Psoas muscle (tissue), 8 donors: ENCODE measurements around the gene LCNL1. TPM values are rescaled to one million over a fixed set of nuclear protein-coding genes. Genes with fewer than 3 reads are reported as not detected.

Experiments
- ATAC-seq, 4 donors: fragments of 200-7000 bp; cut with Tn5 transposase; one replicate each; pipeline ENCODE4 v1.9.1; 2020; ENCODE audit warnings: moderate library complexity in 3 of 4, mild to moderate bottlenecking in 2 of 4
- DNase-seq, 2 donors: peaks; one replicate each; pipeline ENCODE4 v3.0.0-alpha.2; 2020
- H3K27ac ChIP-seq: fragments of 200-600 bp; one replicate; pipeline ENCODE4 v1.8.0; 2022
- H3K27me3 ChIP-seq, 3 donors: fragments of 200-600 bp in 1 of 3; one replicate each; pipeline versions ENCODE4 v1.6.1 to v1.8.0; 2013 to 2022; ENCODE audit warnings: low read length in 2 of 3, mild to moderate bottlenecking in 2 of 3, moderate library complexity in 1 of 3; ENCODE audit not compliant: insufficient read depth in 3 of 3
- H3K36me3 ChIP-seq, 2 donors: fragments of 200-600 bp in 1 of 2; one replicate each; pipeline versions ENCODE4 v1.6.1 to v1.8.0; 2013 to 2022; ENCODE audit warnings: low read depth in 1 of 2, mild to moderate bottlenecking in 1 of 2, moderate library complexity in 1 of 2; ENCODE audit not compliant: insufficient read depth in 1 of 2
- H3K4me1 ChIP-seq: fragments of 200-600 bp; one replicate; pipeline ENCODE4 v1.8.0; 2022
- H3K4me3 ChIP-seq: fragments of 200-600 bp; one replicate; pipeline ENCODE4 v1.8.0; 2022; ENCODE audit warnings: mild to moderate bottlenecking
- H3K9me3 ChIP-seq: fragments of 200-600 bp; one replicate; pipeline ENCODE4 v1.8.0; 2022
- WGBS, 3 donors: extraction: QIAGEN DNeasy Blood & Tissue Kit; methylation state at CpG; one replicate each; pipeline versions ENCODE4 v1.1.6 to v1.1.7; 2013; 5-methylcytosine and 5-hydroxymethylcytosine counted together
- intact Hi-C, 2 donors: fragments of 100-400 bp; cut with DNase I; formaldehyde crosslinking; loops; one replicate each; pipeline versions ENCODE4 v1.11.0 to v1.14.2; 2022
- polyA plus RNA-seq, 3 donors: library from polyadenylated mRNA; stranded (reverse); fragments of 200-250 nt; gene quantifications; one replicate each; pipeline ENCODE4 v1.2.3, GENCODE V29; 2013
- total RNA-seq, 4 donors: library from RNA; stranded (reverse); fragmentation: NEBNext Ultra II Directional in 2 of 4; extraction: Animal tissue kit (Norgen Biotek cat#: 25700) in 2 of 4; gene quantifications; one replicate each; pipeline versions ENCODE4 v1.2.1 to v1.2.4, GENCODE V29; 2021 to 2023
- TF ChIP-seq, protein P1 (sequence below): fragments of 200-600 bp; IDR thresholded peaks from one replicate; pipeline ENCODE4 v1.8.0; 2022; ENCODE audit warnings: antibody characterized with exemption
- donor health status: healthy with polysubstance abuse.
- donor health status: DM: no; HTN: no; CAD: no; lungs with moderate emphysema.
- donor health status: Bipolar disorder and iron deficiency.
- donor health status: healthy.
- donor health status: DM: yes; HTN: yes; CAD: no.
- donor health status: DM: no; HTN: no; CAD: no.
- donor health status: DM: no; HTN: no; CAD: no.
- donor health status: DM: yes; HTN: yes; CAD: no.

Gene LCNL1
- total and polyA plus RNA-seq, 7 donors = 0.04 to 0.79 (median 0.14) TPM

DNA sequence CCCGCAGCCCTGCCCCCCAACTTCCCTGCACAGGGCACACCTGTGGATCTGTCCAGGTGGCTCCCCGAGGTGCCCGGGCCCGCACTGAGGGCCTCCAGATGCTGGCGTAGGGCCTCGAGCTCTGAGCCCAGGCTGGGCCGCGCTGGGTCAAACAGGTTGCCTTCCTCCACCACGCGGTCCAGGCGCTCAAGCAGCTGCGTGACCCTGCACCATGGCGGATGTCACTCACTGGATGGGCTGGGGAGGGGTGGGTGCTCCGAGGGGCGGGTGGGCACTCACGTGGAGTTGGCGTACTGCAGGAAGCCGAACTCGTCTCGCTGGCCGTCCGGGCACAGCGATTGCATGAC is 39.8 kb downstream of the LCNL1 start:
- DNase-seq = no peak
- Histone ChIP-seq H3K4me1 (peaks cover 11% of the 10 kb centered on the region), H3K27ac (no peak overlapping the region), H3K27me3 (no peaks in the 10 kb centered on the region), H3K36me3 (peaks cover 0 to 21% of the 10 kb centered on the region in 2 donors), H3K4me3 (no peak overlapping the region), H3K9me3 (no peaks in the 10 kb centered on the region)
- no peak for ATAC-seq
- WGBS, 3 donors = 89 to 94% (median 94%) methylated on average over 23 of the region's 23 CpGs
- intact Hi-C loops = loop anchor here in 1 of 2 donors (10.0 kb wide), 1 partner anchor 178 kb away; the partner anchor contains the start of genes AJM1 and PHPT1
- TF ChIP-seq, protein P1, sequence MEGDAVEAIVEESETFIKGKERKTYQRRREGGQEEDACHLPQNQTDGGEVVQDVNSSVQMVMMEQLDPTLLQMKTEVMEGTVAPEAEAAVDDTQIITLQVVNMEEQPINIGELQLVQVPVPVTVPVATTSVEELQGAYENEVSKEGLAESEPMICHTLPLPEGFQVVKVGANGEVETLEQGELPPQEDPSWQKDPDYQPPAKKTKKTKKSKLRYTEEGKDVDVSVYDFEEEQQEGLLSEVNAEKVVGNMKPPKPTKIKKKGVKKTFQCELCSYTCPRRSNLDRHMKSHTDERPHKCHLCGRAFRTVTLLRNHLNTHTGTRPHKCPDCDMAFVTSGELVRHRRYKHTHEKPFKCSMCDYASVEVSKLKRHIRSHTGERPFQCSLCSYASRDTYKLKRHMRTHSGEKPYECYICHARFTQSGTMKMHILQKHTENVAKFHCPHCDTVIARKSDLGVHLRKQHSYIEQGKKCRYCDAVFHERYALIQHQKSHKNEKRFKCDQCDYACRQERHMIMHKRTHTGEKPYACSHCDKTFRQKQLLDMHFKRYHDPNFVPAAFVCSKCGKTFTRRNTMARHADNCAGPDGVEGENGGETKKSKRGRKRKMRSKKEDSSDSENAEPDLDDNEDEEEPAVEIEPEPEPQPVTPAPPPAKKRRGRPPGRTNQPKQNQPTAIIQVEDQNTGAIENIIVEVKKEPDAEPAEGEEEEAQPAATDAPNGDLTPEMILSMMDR = no peak

DNA sequence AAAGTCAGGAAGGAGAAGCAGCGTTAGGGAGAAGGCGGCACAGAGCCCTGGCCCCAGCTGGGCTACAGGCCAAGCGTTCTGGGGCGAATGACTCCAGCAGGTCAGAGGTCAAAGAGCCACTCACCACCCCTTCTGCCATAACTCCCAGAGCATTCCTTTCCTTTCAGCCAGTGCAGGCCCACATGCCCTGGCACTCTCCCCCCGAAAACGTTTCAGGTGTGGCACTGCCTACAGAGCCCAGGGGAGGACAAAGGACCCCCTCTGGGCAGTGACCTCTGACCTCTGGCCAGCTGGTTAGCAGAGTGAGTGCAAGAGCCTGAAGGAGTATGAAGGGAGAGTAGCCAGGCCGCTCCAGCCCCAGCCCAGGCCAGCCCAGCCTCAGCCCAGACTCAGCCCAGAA is 40.4 kb downstream of the LCNL1 start:
- Histone ChIP-seq H3K27me3 (no peaks in the 10 kb centered on the region), H3K9me3 (no peaks in the 10 kb centered on the region), H3K36me3 (peaks cover 0 to 18% of the 10 kb centered on the region in 2 donors), H3K4me3 (no peak overlapping the region), H3K27ac (no peak overlapping the region), H3K4me1 (peaks cover 11% of the 10 kb centered on the region)
- TF ChIP-seq, protein P1 = no peak
- no peak for ATAC-seq
- no peak for DNase-seq
- intact Hi-C loops = loop anchor here in 1 of 2 donors (10.0 kb wide), 1 partner anchor 178 kb away; the partner anchor contains the start of genes AJM1 and PHPT1
- 79 to 95% (median 87%) methylated on average over 4 to 7 of the region's 7 CpGs for WGBS, 3 donors

DNA sequence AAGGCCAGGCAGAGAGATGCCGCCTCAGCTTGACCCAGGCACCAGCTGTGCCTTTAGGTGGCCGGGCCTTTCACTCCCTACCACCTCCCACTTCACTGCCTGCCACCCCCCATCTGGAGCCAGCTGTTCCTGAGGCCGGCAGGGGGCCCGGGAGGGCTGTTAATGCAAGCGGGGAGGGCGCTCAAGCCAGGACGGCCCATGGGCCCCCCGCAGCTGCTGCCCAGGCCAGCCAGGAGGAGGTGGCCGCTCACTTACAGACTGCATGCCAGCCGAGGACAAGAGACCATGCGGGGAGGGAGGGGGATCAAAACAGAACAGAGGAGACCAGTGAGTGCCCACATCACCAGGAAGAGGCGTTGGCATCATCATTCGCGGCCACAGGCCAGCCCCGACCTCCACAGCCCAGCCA is 40.8 kb downstream of the LCNL1 start:
- Histone ChIP-seq H3K4me1 (peaks cover 12% of the 10 kb centered on the region), H3K9me3 (no peaks in the 10 kb centered on the region), H3K4me3 (no peak overlapping the region), H3K27me3 (no peaks in the 10 kb centered on the region), H3K27ac (no peak overlapping the region), H3K36me3 (peaks cover 0 to 18% of the 10 kb centered on the region in 2 donors)
- DNase-seq = no peak
- TF ChIP-seq, protein P1 = no peak
- intact Hi-C loops = loop anchor here in 1 of 2 donors (10.0 kb wide), 1 partner anchor 179 kb away; the partner anchor contains the start of genes AJM1 and PHPT1
- 67 to 77% (median 70%) methylated on average over 13 to 15 of the region's 15 CpGs for WGBS, 3 donors
- ATAC-seq = no peak

DNA sequence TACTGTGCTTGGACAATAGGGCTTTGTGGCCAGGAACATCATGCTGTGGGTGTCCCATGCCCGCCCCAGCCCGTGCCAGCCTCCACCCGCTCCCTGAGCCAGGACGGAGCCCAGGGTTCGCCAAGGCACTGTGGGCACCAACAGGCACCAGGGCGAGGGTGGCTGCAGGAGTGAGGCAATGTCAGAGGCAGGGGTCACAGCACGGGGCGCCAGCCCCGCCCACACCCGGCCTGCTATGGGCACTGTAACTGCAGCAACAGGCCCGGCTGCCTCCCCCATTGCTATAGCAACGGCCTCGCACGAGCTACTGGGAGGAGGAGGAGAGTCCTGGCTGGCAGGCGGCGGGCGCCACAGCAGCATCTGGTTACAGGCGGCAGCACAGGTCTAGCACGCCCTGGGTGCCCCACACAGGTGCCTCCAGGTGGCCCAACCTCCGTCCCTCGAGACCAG is 42.7 kb downstream of the LCNL1 start:
- no peaks in the 10 kb centered on the region for H3K9me3 ChIP-seq
- 64 to 88% (median 75%) methylated on average over 18 to 21 of the region's 21 CpGs for WGBS, 3 donors
- H3K4me1 ChIP-seq = peaks cover 21% of the 10 kb centered on the region
- DNase-seq (no peak), ATAC-seq (no peak)
- H3K36me3 ChIP-seq = peaks cover 0 to 10% of the 10 kb centered on the region in 2 donors
- intact Hi-C loops = loop anchor here (5.0 to 10.0 kb wide), 2 partner anchors 178 to 181 kb away; partner anchors contain the start of genes PHPT1 (in 2 of the 2) and AJM1 (in 1 of the 2)
- no peak overlapping the region for H3K4me3 ChIP-seq
- no peaks in the 10 kb centered on the region for H3K27me3 ChIP-seq
- TF ChIP-seq, protein P1 = no peak
- H3K27ac ChIP-seq = no peak overlapping the region

DNA sequence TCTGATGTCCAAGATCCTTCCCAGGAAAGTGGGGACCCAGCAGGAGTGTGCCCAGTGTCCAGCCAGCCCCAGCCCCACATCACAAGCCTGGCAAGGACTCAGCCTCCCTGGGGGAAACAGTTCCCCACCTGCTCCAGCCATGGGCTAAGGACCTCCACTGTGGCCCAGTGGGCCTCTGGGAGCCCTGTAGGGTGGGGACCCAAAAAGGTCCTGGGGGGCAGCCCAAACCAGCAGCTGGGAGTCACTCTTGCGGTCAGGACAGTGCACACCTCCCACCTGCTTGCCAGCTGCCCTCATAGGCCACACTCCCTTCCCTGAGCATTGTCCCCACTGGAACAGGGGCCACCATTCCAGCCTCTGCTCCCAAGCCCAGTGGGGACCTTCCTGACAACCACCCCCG is 43.6 kb downstream of the LCNL1 start:
- ATAC-seq = no peak
- 66 to 88% (median 67%) methylated on average over 2 of the region's 2 CpGs for WGBS, 3 donors
- TF ChIP-seq, protein P1 = no peak
- Histone ChIP-seq H3K4me3 (peak overlapping the region; percentile 78), H3K27ac (no peak overlapping the region), H3K27me3 (no peaks in the 10 kb centered on the region), H3K4me1 (peaks cover 21% of the 10 kb centered on the region), H3K9me3 (no peaks in the 10 kb centered on the region), H3K36me3 (peaks cover 0 to 1% of the 10 kb centered on the region in 2 donors)
- no peak for DNase-seq
- intact Hi-C loops = loop anchor here (5.0 to 10.0 kb wide), 2 partner anchors 179 to 182 kb away; partner anchors contain the start of genes PHPT1 (in 2 of the 2) and AJM1 (in 1 of the 2)
